Stimulated activated naive CD4-positive, alpha-beta T cell treated with Interleukin-2 at 50 U/mL for 16 hours (primary cell): ENCODE data around the gene METTL16.

Experiments
- DNase-seq: peaks from one replicate; lab custom pipeline; 2025; lab: John Stamatoyannopoulos, UW

The METTL16 gene

GRCh38 chr17:2395258-2396181 is 116.2 kb downstream of the METTL16 start:
- no peak for DNase-seq

GRCh38 chr17:2394775-2395201 is 116.9 kb downstream of the METTL16 start:
- DNase-seq = no peak

GRCh38 chr17:2393954-2394749 is 117.5 kb downstream of the METTL16 start:
- DNase-seq = no peak

- peak; percentile 89 for DNase-seq
Measured at GRCh38 chr17:2393174-2393953, 118.3 kb downstream of the METTL16 start.

- DNase-seq = peak; percentile 97
Measured at GRCh38 chr17:2392252-2393173, 119.2 kb downstream of the METTL16 start.

GRCh38 chr17:2391597-2392251 is 120.0 kb downstream of the METTL16 start:
- DNase-seq = no peak

GRCh38 chr17:2390199-2390836 is 121.4 kb downstream of the METTL16 start:
- no peak for DNase-seq

- DNase-seq = no peak
Measured at GRCh38 chr17:2388683-2389055, 123.0 kb downstream of the METTL16 start.

GRCh38 chr17:2388020-2388682 is 123.5 kb downstream of the METTL16 start:
- DNase-seq = no peak

- no peak for DNase-seq
Measured at GRCh38 chr17:2387086-2388019, 124.3 kb downstream of the METTL16 start.

GRCh38 chr17:2386400-2387085 is 125.1 kb downstream of the METTL16 start:
- no peak for DNase-seq

GRCh38 chr17:2385240-2386210 is 126.2 kb downstream of the METTL16 start:
- DNase-seq = no peak

GRCh38 chr17:2384439-2385127 is 127.1 kb downstream of the METTL16 start:
- DNase-seq = no peak

- no peak for DNase-seq
Measured at GRCh38 chr17:2383628-2384167, 128.0 kb downstream of the METTL16 start.

GRCh38 chr17:2380950-2381649 is 130.6 kb downstream of the METTL16 start:
- no peak for DNase-seq
